GM10847 (cell line): ENCODE measurements around the gene BIRC7.

ENCODE experiments used
- POLR2A ChIP-seq: IDR thresholded peaks from 2 replicates; pipeline ENCODE4 v1.6.1; 2011; ENCODE audit not compliant: insufficient read length; ENCODE audit errors: extremely low read depth

BIRC7 gene

DNA sequence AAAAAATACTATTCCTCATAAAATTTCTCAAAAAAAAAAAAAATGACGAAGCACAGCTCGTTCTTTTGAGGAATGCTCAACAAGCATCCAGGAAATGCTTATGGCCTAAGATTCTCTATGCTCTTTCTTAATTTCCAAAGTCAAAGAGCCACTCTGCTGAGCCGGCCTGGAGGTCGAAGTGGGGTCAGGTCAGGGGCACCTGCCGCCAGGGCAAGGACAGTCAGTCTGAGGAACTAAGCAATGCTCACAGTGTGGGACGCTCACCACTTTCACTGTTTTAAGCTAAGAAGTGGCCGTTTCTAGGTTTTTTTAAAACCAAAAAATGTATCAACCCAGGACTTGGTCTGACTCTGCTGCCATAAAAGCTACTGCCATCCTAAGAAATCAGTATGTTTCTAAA is 37.1 kb upstream of the BIRC7 start:
- TF ChIP-seq POLR2A: no peak

DNA sequence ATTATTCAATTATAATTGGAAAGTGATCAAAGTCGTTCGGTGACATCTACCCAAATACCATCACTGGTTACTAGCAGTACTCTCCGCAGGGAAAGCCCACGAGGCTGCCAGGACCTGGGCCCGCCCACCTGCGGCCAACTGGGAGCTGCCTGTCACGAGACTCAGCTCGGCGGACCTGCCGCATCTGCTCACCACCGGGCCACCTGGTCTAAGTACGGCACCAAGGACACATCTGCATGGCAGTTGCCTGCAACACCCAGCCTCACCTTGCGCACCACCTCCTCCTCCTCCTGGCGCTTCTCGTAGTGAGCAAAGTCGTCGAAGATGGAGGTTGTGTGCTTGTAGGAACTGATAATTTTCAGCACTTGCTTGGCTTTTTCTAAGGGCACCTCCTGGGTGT is 33.7 kb upstream of the BIRC7 start:
- no peak for TF ChIP-seq POLR2A

DNA sequence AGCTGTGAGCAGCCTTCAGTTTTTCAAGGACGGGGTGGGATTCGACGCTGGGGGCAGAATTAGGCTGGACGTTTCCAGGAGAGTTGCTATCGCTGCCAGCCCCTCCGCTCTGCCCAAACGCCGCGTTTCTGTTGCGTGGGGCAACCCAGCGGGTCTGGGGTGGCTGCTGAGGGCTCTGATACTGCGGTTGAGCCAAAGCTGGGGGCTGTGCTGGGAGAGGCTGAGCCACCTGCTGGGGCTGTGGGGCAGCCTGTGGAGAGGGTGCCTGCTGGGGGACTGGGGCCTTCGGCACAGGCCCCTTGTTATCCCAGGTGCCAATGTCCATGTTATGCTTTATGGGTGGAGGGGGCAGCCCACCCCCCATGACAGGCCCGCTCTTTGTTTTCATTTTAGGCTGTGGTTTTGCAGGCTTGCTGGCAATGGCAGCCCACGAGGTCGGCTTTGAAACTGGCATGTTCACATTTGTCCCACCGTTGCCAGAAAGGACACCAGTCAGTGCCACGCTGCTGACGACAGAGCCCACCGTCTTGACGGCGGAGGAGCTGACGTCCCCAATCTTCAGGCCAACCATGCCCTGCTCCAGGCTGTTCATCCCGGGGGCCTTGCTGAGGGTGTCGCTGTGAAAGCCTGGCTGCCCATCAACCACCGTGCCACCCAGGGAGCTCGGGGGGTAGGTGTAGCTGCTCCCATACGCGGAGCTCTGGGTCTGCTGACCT is 32.7 kb upstream of the BIRC7 start:
- no peak for TF ChIP-seq POLR2A

DNA sequence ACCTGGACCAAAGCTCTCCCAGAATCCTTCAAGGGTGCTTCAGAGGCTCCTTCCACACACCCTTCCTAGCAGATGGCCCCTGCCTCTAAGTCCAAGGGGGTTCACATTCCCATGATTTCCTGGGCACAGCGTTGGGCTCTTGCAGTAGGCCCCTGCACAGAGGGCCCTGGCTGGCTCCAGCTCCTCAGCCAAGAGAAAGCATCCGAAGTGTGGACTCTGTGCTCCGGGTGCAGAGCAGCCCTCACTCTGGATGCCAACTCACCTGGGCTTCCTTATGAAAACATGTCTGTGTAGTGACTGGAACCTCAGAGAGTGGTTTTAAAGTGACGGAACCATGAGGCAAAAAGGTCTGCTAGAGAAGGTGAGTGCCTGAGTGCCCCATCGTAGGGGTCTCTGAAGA is 31.3 kb upstream of the BIRC7 start:
- TF ChIP-seq POLR2A: no peak

DNA sequence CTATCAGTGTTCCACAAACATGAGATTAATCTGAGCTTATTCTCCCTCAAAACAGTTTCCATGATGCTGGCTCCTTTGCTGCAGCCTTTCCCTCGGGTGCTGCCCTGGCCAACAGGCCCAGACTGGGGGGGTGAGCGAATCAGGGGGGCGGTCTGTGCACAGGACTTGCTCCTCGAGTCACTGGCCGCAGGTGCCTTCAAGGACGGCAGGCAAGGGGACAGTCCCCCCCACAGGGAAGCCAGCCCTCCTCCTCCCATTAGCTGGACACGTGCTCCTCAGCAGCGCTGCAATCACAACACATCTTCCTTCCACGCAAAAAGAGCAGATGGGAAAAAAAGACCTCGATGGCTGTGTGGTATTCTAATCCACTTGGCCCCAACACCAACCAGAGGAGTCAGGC is 29.8 kb upstream of the BIRC7 start:
- TF ChIP-seq POLR2A: no peak

DNA sequence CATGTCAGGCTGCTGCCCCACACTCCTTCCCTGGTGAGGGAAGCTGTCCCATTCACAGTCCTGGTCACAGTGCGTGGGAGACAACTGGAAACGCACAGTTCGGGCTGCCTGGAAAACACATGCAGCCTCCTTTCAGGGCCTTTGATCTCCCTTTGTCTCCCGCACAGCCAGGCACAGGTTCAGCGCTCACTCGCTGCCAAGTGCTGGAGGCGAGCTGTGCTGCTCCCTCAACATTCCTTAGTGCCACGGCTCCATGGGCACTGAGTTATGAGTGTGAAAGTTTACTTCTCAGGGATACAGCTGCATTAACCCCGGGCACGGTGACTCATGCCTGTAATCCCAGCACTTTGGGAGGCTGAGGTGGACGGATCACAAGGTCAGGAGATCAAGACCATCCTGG is 28.8 kb upstream of the BIRC7 start:
- no peak for TF ChIP-seq POLR2A

DNA sequence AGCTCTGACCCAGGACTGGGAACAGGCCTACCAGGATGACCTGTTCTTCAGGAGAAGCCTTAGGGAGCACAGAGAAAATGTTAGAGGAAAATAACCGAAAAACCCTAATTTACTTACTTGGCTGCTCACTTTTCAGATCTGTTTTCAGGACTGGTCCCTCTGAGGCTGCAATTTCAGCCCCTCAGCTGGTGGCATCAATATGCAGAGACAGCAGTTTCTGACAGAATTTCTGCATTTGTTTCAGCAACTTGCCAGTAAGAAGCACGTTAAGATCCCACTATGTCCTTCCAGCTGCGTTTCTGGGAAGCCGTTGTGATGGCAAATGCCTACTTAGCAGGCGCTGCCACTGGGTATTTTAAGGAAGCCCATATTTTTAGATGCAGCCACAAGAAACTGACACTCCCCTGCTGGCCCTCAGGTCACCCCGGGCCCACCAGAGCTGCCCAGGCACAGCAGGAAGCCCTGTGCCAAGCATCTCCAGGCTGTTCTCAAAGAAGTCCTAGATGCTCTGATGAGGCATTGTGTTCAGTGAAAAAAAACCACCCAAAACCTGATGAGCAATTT is 27.3 kb upstream of the BIRC7 start:
- no peak for TF ChIP-seq POLR2A

DNA sequence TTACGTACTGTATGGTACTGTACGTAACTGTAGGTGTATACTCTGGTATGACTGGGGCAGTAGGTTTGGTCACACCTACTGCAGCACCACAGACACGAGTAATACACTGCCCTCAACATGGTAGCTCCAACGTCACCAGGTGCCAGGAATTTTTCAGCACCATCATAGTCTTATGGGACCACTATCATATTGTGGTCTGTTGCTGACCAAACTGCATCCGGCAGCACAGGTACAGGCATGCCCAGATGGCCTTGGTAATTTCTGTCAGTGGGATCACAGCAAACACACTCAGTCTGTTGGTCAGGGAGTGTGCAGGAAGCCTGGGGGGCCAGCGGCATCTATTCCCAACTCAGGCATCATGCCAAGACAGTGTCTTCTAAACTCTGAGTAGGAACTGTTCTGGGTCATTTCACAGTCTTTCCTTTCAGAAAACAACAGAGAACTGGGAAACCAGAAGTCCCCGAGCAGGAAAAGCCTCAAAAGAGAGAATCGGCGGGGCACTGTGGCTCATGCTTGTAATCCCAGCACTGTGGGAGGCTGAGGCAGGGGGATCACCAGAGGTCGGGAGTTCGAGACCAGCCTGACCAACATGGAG is 25.6 kb upstream of the BIRC7 start:
- TF ChIP-seq POLR2A: no peak

DNA sequence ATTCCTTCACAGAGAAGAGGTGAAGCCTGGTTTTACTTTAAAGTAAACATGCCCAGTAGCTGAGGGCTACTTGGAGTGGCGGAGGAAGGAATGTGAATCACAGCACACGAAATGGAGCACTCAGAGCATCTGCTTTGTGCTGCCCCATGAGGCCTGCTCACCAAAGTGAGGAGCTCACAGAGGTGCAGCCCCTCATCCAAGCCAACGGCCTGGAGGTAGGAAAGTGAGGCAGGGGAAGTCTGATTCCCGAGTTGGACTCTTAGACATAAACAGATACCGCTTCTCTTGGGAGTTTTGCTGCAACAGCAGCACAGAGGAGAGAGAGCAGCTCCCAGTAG is 23.3 kb upstream of the BIRC7 start:
- TF ChIP-seq POLR2A: no peak

DNA sequence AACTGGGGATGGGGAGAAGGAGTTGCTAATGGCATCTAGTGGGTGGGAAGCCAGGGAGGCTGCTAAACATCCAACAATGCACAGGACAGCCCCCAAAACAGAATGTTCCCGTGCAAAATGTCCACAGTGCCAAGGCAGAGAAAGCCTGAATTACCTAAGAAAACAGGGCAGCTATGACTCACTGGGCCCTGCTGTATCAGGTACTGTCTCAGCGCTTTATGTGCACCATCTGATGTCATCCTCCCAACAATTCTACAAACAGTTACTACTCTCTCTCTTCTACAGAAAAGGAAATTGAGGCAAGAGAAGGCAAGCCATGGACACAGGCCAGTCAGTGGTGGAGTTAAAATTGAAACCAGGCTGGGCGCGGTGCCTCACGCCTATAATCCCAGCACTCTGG is 22.9 kb upstream of the BIRC7 start:
- TF ChIP-seq POLR2A: no peak

DNA sequence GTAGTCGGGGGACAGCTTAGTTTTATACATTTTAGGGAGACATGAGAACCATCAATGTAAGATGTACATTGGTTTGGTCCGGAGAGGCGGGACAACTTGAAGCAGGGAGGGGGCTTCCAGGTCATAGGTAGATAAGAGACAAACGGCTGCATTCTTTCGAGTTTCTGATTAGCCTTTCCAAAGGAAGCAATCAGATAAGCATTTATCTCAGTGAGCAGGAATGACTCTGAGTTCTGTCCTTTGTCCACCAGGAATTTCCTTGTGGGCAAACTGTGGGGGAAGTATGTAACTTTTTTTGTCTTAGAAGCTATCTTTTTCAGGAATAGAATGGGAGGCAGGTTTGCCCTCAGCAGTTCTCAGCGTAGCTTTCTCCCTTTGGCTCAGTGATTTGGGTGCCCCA is 21.2 kb upstream of the BIRC7 start:
- no peak for TF ChIP-seq POLR2A

DNA sequence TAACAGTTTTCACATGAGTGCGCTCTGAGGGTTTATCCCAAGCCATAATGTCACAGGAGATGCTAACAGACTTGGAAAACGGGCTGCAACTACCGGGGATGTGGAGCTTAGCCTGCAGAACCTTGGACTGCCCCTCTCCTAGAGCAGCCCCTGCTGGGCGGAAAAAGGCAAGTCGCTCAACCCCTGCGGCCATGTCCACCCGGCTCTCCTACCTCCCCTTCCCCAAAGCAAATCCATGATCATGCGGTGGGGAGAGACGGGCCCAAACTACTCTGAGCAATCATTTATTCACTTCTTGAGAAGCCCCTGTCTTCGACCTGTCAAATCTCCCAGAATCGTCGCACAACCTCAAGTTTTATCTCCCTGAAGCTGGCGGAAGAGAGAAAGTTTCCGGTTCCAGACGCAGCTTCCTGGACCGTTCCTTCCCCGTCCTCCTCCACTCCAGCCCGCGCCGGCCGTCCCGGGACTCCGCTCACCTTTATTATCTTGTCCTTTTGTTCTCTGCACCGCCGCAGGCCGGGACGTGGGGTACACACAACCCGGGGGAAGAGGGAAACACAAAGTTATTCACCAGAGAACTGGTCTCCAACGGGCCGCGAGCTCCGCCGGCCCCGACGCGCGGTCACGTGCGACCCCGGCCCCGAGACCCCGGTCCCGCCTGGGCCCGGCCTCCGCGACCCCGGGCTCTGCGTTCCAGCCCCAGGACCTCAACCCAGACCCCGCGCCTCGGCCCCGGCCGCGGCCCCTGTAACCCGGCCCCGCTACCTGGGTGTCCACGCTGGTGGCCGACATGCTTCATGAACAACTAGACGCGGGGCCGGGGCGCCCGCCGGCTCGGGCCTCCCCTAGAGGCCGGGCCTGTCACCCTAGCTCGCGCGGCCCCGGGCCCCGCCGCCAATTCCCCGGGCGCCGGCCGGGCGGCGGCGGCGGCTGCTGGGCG is 20.3 kb upstream of the BIRC7 start:
- no peak for TF ChIP-seq POLR2A

DNA sequence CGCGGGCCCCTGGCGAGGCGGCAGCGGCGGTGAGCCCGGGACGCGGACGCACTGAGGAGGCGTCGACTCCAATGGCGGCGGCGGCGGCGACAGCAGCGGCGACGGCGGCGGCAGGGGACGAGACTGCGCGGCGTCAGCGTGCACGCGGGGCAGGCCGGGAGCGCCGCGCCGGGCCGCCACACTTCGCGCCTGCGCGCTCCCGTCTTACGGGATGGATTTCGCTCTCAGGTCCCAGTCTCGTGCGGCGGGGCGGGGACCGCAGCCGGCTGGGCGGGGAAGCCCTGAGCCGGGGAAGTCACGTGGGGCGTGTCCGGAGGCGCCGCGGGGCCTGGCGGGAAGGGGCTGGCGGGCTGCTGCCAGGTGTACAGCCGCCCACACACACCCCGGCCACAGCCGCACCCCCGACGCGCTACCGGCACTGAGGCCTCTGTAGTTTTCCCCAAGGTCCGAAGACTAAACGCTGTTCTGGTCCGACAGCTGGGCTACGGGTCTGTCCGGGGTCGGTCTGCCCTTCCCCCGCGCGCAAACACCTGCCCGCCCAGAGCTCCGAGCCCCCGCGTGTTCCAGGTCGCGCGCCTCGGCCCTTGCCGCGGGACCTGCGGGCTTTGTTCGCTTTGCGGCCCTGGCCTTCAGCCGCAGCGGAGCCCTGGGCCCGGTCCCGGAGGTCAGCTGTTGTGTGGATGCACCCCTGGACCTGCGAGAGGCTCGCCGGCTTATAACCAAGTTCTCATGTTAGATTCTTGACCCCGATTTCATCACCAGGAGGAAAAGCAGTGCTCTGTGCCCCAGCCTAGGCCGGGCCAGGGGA is 19.5 kb upstream of the BIRC7 start, which contains the start of gene YTHDF1:
Gene YTHDF1, minus strand, starts transcription at position 91 of the 808 bp plus-strand sequence. CDS start 239 bp downstream, outside the sequence.
- TF ChIP-seq POLR2A: peak; percentile 34

DNA sequence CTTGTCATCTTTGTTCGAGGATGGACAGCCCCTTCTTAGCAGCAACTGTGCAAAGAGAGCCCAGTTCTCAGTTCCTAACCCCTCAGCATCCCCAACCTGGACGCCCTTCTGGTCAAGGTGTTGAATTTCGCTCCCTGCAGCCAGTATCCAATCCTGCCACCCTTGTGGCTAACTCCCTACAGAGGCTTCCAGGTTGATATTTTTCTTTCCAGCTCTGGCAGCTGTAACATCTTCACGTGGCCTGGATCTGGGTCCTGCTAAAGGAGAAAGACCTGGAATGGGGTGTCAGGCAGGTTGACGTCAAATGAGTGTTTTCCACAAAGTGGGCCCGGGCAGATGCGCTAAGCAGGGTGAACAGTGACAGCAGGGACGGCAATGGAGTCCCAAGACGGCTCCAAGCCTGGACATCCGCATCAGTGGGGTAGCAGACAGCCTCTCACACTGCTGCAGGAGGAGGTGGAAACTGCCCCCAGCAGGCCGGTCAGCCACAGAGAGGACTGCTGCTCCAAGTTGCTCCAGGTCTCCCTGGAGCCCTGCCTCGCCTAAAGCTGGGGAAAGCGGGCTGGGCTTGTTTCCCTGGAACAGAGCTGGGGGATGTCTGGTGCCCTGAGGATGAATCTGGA is 18.7 kb upstream of the BIRC7 start:
- TF ChIP-seq POLR2A: no peak

DNA sequence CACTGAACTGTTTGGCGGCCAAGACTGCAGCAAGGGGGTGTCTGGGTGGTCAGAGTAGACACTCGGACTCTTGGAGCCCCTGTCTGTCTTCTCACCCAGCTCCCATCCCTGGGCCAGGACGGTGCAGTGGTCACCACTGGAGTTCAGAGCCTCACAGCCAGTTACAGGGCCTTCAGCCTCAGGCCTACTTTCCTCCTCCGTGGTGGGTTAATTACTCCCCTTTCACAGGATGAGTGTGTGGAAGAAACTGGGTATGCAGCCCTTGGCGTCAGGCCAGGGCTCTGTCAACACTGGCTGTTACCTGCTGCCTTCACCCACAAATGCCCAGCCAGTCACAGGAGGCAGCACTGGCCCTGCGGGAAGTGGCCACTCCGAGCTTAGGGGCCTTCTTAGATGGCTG is 18.0 kb upstream of the BIRC7 start:
- no peak for TF ChIP-seq POLR2A
